Esophagus mucosa (tissue), 1 donor: ENCODE measurements around the gene TNK2. TPM values are rescaled to one million over a fixed set of nuclear protein-coding genes. Genes with fewer than 3 reads are reported as not detected.
"Not testable (repeated sequence)": the region's sequence is repeated elsewhere in the genome, so short reads cannot be mapped to it uniquely, and the experiment has no call there.

Experiments used
- ATAC-seq: fragments of 200-7000 bp; cut with Tn5 transposase; one replicate; pipeline ENCODE4 v1.9.1; 2020
- total RNA-seq: library from RNA; stranded (reverse); gene quantifications from one replicate; pipeline ENCODE4 v1.2.4, GENCODE V29; 2023
- donor health status: DM: yes; HTN: yes; CAD: no.

TNK2 gene
- total RNA-seq, result 42.6 TPM

GRCh38 chr3:195907934-195908693, at the start of gene TNK2:
TNK2 (minus strand) TSS chr3:195908551; CDS start chr3:195888588, 19,963 bp downstream.
- peak; percentile 53 for ATAC-seq

DNA sequence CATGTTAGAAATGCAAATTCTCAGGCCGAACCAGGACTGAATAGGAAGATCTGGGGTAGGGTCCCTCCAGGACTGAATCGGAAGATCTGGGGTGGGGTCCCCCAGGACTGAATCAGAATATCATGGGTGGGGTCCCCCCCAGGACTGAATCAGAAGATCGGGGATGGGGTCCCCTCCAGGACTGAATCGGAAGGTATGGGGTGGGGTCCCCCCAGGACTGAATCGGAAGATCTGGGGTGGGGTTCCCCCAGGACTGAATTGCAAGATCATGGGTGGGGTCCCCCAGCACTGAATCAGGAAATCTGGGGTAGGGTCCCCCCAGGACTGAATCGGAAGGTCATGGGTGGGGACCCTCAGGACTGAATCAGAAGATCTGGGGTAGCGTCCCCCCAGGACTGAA, 48.2 kb upstream of the TNK2 start:
- ATAC-seq, result no peak

DNA sequence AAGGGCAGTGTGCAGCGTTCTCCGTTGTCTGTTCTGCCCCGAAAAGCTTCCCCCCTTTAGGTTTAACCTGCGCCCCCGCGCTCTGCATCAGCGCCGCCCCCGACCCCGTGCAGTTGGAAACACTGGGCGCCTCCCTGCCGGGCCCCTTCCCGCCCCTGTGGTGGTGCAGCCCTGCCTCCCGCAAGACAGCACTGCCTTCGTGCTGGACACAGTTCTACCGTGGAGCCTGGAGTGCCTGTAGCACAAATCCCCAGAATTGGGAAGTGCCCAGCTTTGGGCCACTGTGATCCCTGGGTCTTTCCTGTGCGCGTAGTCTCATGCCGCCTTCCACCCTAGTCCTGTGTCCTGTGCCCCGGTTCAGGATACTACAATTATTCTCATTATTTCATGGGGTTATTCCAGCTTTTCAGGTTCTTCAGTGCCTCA, 47.1 kb upstream of the TNK2 start:
- peak; percentile 8 for ATAC-seq

DNA sequence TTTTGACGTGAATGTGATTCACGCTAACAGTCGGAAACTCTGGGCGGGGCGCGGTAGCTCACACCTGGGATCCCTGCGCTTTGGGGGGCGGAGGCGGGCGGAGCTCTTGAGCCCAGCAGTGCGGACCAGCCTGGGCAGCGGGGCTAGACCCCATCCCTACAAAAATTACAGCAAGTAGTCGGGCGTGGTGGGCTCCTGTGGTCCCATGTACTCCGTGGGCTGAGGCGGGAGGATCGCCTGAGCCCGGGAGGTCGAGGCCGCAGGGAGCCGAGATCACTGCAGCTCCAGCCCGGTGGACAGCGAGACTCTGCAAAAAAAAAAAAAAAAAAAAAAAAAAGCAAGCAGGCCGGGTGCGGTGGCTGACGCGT, 46.4 kb upstream of the TNK2 start:
- peak; percentile 52 for ATAC-seq

DNA sequence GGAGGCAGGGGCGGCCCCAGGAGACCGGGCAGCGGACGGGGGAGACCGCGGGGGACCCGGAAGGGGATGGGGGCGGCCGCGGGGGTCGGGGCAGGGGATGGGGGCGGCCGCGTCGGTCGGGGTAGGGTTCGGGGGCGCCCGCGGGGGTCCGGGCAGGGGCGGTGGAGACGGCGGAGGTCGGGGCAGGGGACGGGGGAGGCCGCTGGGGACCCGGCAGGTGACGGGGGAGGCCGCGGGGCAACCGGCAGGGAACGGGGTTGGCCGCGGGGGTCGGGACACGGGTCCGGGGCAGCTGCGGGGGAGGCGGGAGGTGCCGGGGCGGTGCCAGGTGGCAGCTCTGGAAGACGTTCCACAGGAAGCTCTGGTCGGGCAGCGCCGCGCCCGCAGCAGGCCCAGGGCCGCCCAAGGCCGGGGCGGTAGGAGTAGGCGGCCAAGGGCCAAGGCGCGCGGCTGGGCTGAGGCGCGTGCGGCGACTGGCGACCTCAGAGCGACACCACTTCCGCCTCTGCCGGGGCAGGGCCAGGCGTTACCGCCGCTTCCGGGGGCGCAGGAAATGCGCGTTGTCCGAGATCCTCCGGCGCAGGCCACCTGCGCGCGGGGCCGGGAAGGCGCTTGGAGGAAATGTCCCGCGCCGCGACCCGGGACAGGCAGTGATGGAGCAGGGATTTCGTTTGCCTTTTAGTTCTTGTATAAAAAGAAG, 45.9 kb upstream of the TNK2 start:
- peak; percentile 100 for ATAC-seq

DNA sequence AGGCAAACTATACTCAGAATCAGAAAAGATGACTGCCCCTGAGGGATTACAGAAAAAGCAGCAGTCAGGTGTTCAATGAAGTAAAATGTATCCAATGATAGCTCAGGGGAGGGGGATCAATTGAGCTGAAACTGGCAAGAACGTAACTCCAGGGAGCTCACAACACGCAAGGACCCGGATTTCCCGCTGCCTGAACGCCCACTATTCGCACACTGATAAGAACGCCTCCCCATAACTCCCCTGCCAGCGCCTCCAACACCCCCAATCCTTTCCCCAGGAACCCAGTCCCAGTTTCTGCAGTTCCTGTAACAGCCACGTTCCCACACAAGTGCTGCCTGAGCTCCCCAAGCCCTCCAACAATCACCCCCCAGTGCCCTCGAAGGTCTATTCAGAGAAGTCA, 44.2 kb upstream of the TNK2 start:
- ATAC-seq, result not testable (repeated sequence)

DNA sequence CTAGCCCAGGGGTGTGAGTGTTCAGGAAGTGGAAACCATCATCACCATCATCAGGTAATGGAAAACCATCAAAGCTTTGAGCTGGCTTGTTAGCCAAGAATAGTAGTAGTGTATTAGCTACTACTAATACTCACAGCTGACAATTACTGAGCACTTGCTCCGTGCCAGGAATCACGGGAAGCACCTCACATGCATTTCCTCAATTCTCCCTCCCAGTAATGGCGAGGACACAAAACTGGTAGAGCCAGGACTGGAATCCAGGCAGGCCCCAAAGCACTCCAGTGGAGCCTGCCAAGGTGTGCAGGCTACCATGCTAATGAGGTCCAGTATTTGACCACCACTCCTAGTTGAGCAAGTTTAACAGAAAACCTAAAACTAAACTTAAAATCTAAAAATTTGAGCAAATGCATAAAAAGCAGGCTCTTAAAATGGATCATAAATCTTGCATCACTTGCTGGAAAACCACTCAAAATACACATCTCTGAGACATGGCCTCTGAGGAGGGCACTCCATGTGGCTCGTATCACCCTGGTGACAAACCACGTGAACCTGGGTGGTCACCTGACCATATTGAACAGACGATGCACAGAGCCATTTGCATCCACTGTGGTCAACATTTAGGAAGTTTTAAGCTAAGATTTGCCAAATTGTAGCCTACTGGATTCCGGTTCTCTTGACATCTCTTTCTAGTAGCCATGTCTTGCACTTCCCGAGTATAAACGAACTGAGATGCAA, 43.3 kb upstream of the TNK2 start:
- ATAC-seq, result not testable (repeated sequence)

DNA sequence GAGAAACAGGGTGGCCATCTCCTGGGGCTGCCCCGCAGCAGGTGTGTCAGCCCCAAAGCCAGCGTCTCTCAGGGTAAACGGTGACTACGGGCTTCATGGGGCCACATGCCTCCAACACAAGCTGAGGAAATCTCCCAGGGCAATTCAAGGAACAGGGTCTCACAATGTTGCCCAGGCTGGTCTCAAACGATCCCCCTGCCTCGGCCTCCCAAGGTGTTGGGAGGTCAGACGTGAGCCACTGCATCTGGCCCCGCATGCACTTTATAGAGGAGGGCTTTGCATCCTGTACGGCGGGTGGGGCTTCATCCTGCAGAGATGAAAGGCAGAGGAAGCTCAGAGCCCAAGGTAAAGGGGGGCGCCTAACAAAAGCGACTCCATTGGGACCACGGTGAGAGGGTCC, 42.4 kb upstream of the TNK2 start:
- not testable (repeated sequence) for ATAC-seq

- not testable (repeated sequence) for ATAC-seq
Measured at GRCh38 chr3:195950164-195950563, 41.8 kb upstream of the TNK2 start.

- not testable (repeated sequence) for ATAC-seq
Measured at GRCh38 chr3:195946910-195947699, 38.8 kb upstream of the TNK2 start.

GRCh38 chr3:195941265-195941815, 33.0 kb upstream of the TNK2 start:
- ATAC-seq, result not testable (repeated sequence)

GRCh38 chr3:195940806-195941205, 32.5 kb upstream of the TNK2 start:
- not testable (repeated sequence) for ATAC-seq

DNA sequence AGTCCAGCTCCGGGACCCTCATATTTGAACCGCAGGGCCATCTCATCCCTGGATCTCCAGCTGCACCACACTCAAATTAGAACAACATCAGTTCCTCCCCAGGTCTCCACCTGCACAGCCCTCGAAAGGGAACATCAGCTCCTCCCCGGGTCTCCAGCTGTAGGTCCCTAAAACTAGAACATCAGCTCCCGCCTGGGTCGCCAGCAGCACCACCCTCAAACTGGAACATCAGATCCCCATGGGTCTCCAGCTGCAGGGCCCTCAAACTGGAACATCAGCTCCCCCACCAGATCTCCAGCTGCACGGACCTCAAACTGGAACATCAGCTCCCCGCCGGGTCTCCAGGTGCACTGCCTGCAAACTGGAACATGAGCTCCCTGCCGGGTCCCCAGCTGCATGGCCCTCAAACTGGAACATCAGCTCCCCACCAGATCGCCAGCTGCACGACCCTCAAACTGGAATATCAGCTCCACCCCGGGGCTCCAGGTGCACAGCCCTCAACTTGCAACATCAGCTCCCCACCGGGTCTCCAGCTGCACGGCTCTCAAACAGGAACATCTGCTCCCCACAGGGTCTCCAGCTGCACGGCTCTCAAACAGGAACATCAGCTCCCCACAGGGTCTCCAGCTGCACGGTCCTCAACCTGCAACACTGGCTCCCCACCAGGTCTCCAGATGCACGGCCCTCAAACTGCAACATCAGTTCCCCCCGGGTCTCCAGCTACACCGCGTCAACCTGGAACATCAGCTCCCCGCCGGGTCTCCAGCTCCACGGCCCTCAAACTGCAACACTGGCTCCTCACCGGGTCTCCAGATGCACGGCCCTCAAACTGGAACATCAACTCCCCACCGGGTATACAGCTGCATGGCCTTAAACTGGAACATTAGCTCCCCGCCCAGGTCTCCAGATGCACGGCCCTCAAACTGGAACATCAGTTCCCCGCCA, 31.4 kb upstream of the TNK2 start:
- ATAC-seq, result not testable (repeated sequence)

- ATAC-seq, result not testable (repeated sequence)
Measured at GRCh38 chr3:195933044-195933430, 24.7 kb upstream of the TNK2 start.

DNA sequence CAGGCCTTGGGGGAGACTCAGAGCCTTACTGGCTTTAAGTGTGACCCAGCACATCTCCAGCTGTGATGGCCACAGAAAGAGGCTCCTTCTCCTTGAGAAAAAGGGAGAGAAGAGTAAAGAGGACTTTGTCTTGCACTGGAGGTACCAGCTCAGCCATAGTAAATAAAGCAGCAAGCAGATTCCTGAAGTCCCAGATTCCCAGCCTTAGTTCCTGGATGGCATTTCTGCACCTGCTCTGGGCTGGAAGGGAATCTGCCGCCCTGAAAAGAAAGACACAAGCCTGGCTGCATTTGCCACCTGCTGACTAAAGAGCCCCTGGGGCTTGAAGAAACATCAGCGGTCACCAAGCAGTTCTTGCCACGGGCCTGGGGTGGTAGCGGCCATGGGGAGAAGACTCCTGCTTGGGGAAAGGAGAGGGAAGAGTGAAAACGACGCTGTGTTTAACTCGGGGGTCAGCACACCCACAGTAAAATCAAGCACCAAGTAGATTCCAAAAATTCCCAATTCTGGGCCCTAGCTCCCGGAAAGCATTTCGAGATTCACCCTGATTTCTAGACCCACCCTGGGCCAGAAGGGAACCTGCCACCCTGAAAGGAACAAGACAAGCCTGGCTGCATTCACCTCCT, 24.2 kb upstream of the TNK2 start:
- no peak for ATAC-seq

GRCh38 chr3:195931582-195932273, 23.4 kb upstream of the TNK2 start:
- no peak for ATAC-seq

- ATAC-seq, result no peak
Measured at GRCh38 chr3:195929452-195929851, 21.1 kb upstream of the TNK2 start.

- peak; percentile 66 for ATAC-seq
Measured at GRCh38 chr3:195921334-195921791, 13.0 kb upstream of the TNK2 start.

GRCh38 chr3:195918176-195918575, 9.8 kb upstream of the TNK2 start:
- no peak for ATAC-seq

- no peak for ATAC-seq
Measured at GRCh38 chr3:195916991-195917390, 8.6 kb upstream of the TNK2 start.
